IPS-15b (cell line): ENCODE measurements around the gene PCDHGA11.
"Not testable (repeated sequence)": the region's sequence is repeated elsewhere in the genome, so short reads cannot be mapped to it uniquely, and the experiment has no call there.

Experiments used
- H3K27me3 ChIP-seq: one replicate; pipeline ENCODE4 v1.6.1; 2013; ENCODE audit warnings: low read length; ENCODE audit not compliant: control insufficient read depth, insufficient read depth
- H3K36me3 ChIP-seq: one replicate; pipeline ENCODE4 v1.6.1; 2013; ENCODE audit warnings: low read length; ENCODE audit not compliant: control insufficient read depth, insufficient read depth
- H3K4me1 ChIP-seq: one replicate; pipeline ENCODE4 v1.6.1; 2013; ENCODE audit warnings: mild to moderate bottlenecking, low read length; ENCODE audit not compliant: control insufficient read depth, insufficient read depth
- H3K4me3 ChIP-seq: one replicate; pipeline ENCODE4 v1.5.1; 2013; ENCODE audit warnings: low read depth, low read length
- H3K9ac ChIP-seq: one replicate; pipeline ENCODE4 v1.6.1; 2013; ENCODE audit warnings: low read depth, mild to moderate bottlenecking, low read length
- H3K9me3 ChIP-seq: one replicate; pipeline ENCODE4 v1.6.1; 2013; ENCODE audit warnings: mild to moderate bottlenecking, low read length; ENCODE audit not compliant: control insufficient read depth, insufficient read depth

The PCDHGA11 gene

DNA sequence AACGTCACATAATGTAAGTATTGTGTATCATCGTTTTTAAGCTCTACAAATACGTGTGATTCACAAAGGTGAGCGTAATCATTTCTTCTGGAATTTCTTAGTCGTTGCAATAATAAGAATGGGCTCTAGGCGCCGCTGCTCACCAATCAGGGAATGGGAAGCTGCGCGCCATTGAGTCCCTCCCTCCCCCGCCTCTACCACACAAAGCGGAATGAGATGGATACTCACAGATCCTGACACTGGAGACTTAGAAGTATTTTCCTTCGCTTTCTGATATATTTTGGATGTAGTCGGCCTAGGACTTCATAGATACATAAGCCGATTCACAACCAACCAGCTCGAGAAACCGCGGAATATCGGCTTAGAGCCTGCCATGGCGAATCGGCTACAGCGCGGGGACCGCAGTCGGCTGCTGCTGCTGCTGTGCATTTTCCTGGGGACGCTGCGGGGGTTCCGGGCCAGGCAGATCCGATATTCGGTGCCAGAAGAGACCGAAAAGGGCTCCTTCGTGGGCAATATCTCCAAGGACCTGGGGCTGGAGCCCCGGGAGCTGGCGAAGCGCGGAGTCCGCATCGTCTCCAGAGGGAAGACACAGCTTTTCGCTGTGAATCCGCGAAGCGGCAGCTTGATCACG lies at the start of gene PCDHGA11:
Gene PCDHGA11, plus strand, starts transcription at position 197 of the 634 bp plus-strand sequence. Its CDS starts 177 bp downstream, at position 374.
- Histone ChIP-seq H3K4me3 (peak within 1 kb of the TSS; percentile 52), H3K9ac (no peak within 1 kb of the TSS), H3K4me1 (no peaks in the 10 kb centered on the region), H3K27me3 (peaks cover 17% of the 10 kb centered on the region), H3K9me3 (peaks cover 5% of the 10 kb centered on the region), H3K36me3 (no peaks in the 10 kb centered on the region)

DNA sequence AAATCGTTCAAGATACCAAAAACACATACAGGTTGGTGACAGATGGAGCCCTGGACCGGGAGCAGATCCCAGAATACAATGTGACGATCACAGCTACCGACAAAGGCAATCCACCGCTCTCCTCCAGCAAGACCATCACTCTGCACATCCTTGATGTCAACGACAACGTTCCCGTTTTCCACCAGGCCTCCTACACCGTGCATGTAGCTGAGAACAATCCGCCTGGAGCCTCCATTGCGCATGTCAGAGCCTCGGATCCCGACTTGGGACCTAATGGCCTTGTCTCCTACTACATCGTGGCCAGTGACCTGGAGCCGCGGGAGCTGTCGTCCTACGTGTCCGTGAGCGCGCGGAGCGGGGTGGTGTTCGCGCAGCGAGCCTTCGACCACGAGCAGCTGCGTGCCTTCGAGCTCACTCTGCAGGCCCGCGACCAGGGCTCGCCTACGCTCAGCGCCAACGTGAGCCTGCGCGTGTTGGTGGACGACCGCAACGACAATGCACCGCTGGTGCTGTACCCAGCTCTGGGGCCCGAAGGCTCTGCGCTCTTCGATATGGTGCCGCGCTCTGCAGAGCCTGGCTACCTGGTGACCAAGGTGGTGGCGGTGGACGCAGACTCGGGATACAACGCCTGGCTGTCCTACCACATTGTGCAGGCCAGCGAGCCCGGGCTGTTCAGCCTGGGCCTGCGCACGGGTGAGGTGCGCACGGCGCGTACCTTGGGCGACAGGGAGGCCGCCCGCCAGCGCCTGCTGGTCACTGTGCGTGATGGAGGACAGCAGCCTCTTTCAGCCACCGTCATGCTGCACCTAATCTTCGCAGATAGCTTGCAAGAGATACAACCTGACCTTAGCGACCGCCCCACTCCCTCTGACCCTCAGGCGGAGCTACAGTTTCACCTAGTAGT lies 49.0 kb upstream of the PCDHGA11 start:
- H3K4me1 ChIP-seq, result no peaks in the 10 kb centered on the region
- H3K36me3 ChIP-seq, result peaks cover 3% of the 10 kb centered on the region
- no peaks in the 10 kb centered on the region for H3K27me3 ChIP-seq
- H3K4me3 ChIP-seq, result no peak overlapping the region
- H3K9ac ChIP-seq, result no peak overlapping the region
- no peaks in the 10 kb centered on the region for H3K9me3 ChIP-seq

DNA sequence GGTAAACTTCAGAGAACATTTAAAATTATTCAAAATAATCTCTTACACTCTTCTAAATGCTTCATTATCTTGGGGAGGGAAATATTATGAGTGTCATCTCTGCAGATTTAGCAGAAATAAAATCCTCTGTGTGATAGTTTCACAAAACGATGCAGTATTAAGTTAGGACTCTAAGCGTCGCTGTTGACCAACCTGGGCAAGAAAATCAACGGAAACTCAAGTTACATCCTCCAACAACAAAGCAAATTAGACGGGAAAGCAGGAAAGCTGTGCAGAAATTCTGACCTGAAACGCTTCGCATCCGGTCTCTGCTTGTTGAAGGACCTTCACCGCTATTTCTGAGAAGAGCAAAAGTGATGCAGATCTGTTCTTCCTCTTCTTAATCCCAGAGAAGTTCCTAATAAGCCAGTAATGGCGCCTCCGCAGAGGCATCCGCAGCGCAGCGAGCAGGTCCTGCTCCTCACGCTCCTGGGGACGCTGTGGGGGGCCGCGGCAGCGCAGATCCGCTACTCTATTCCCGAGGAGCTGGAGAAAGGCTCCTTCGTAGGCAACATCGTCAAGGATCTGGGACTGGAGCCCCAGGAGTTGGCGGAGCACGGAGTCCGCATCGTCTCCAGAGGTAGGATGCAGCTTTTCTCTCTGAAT lies 47.1 kb upstream of the PCDHGA11 start, which contains the start of gene PCDHGA6:
Gene PCDHGA6, plus strand, starts transcription at position 219 of the 645 bp plus-strand sequence. Its CDS starts 193 bp downstream, at position 412.
- Histone ChIP-seq H3K9ac (no peak within 1 kb of the TSS), H3K4me3 (no peak within 1 kb of the TSS), H3K27me3 (no peaks in the 10 kb centered on the region), H3K4me1 (no peaks in the 10 kb centered on the region), H3K36me3 (peaks cover 3% of the 10 kb centered on the region), H3K9me3 (no peaks in the 10 kb centered on the region)

DNA sequence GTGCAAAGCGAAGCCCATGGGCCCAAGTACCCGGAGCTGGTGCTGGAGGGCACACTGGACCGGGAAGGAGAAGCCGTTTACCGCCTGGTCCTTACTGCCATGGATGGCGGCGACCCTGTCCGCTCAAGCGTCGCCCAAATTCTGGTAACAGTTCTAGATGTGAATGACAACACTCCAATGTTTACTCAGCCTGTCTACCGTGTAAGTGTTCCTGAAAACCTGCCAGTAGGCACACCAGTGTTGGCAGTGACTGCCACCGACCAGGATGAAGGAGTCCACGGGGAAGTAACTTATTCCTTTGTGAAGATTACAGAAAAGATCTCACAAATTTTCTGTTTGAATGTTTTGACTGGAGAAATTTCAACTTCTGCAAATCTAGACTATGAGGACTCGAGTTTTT lies 46.2 kb upstream of the PCDHGA11 start:
- no peak overlapping the region for H3K9ac ChIP-seq
- H3K9me3 ChIP-seq, result no peaks in the 10 kb centered on the region
- H3K36me3 ChIP-seq, result peaks cover 3% of the 10 kb centered on the region
- no peaks in the 10 kb centered on the region for H3K4me1 ChIP-seq
- no peak overlapping the region for H3K4me3 ChIP-seq
- H3K27me3 ChIP-seq, result no peaks in the 10 kb centered on the region

DNA sequence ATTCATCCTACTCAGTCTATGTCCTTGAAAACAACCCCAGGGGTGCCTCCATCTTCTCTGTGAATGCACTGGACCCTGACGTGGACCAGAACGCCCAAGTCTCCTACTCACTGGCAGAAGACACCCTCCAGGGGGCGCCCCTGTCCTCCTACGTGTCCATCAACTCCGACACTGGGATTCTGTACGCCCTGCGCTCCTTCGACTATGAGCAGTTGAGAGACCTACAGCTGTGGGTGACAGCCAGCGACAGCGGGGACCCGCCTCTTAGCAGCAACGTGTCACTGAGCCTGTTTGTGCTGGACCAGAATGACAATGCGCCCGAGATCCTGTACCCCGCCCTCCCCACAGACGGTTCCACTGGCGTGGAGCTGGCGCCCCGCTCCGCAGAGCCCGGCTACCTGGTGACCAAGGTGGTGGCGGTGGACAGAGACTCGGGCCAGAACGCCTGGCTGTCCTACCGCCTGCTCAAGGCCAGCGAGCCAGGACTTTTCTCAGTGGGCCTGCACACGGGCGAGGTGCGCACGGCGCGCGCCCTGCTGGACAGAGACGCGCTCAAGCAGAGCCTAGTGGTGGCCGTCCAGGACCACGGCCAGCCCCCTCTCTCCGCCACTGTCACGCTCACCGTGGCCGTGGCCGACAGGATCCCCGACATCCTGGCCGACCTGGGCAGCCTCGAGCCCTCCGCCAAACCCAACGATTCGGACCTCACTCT lies 45.3 kb upstream of the PCDHGA11 start:
- not testable (repeated sequence) for H3K9ac ChIP-seq, H3K4me3 ChIP-seq, H3K4me1 ChIP-seq, H3K36me3 ChIP-seq, H3K27me3 ChIP-seq, H3K9me3 ChIP-seq

DNA sequence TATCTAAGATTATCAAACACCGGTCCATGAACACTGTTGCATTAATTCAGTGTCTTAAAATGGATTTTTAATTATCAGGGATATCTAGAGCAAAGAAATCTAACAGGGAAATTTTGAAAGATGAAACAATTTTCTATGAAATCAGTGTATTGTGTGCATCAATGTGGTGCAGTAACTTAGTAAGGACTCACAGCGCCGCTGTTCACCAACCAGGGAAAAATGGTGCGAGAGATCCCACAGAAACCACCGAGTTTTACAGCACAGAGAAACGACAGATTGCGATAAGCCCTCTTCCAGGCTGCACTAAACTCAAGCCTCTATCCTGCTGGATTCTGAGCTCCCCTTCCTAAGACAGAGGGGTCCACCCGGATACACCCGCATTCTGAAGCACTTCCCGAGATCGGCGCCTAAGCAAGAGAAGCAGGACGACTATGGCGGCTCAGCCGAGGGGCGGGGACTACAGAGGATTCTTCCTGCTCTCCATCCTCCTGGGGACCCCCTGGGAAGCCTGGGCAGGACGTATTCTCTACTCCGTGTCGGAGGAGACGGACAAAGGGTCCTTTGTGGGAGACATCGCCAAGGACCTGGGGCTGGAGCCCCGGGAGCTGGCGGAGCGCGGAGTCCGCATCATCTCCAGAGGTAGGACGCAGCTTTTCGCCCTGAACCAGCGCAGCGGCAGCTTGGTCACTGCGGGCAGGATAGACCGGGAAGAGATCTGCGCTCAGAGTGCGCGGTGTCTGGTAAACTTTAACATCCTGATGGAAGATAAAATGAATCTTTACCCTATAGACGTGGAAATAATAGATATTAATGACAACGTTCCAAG lies 38.2 kb upstream of the PCDHGA11 start, which contains the start of gene PCDHGA7:
Gene PCDHGA7, plus strand, starts transcription at position 274 of the 826 bp plus-strand sequence. Its CDS starts 158 bp downstream, at position 432.
- peaks cover 2% of the 10 kb centered on the region for H3K36me3 ChIP-seq

DNA sequence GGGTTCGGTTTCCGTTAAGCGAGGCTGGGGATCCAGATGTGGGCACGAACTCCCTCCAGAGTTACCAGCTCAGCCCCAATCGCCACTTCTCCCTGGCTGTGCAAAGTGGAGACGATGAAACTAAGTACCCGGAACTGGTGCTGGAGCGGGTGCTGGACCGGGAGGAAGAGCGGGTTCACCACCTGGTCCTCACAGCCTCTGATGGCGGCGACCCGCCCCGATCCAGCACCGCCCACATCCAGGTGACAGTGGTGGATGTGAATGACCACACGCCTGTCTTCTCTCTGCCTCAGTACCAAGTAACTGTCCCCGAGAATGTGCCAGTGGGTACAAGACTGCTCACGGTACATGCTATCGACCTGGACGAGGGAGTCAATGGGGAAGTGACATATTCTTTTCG lies 37.5 kb upstream of the PCDHGA11 start:
- H3K4me1 ChIP-seq, result no peaks in the 10 kb centered on the region
- H3K9ac ChIP-seq, result no peak overlapping the region
- H3K4me3 ChIP-seq, result peak overlapping the region; percentile 75
- peaks cover 2% of the 10 kb centered on the region for H3K36me3 ChIP-seq
- peaks cover 10% of the 10 kb centered on the region for H3K27me3 ChIP-seq
- H3K9me3 ChIP-seq, result peaks cover under 1% of the 10 kb centered on the region

More for the DNA sequence above, 38.2 kb upstream of the PCDHGA11 start, which contains the start of gene PCDHGA7:
- H3K4me1 ChIP-seq, result no peaks in the 10 kb centered on the region
- peak within 1 kb of the TSS; percentile 75 for H3K4me3 ChIP-seq
- H3K27me3 ChIP-seq, result peaks cover 7% of the 10 kb centered on the region
- H3K9me3 ChIP-seq, result no peaks in the 10 kb centered on the region
- peak within 1 kb of the TSS; percentile 65 for H3K9ac ChIP-seq

DNA sequence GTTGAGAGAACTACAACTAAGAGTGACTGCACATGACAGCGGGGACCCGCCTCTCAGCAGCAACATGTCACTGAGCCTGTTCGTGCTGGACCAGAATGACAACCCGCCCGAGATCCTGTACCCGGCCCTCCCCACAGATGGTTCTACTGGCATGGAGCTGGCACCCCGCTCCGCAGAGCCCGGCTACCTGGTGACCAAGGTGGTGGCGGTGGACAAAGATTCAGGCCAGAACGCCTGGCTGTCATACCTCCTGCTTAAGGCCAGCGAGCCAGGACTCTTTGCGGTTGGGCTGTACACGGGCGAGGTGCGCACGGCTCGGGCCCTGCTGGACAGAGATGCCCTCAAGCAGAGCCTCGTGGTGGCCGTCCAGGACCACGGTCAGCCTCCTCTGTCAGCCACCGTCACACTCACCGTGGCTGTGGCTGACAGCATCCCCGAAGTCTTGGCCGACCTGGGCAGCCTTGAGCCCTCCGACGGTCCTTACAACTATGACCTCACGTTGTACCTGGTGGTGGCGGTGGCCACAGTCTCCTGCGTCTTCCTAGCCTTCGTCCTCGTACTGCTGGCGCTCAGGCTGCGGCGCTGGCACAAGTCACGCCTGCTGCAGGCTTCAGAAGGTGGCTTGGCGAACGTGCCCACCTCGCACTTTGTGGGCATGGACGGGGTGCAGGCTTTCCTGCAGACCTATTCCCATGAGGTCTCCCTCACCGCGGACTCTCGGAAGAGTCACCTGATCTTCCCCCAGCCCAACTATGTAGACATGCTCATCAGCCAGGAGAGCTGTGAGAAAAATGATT lies 36.2 kb upstream of the PCDHGA11 start:
- no peak overlapping the region for H3K4me3 ChIP-seq

DNA sequence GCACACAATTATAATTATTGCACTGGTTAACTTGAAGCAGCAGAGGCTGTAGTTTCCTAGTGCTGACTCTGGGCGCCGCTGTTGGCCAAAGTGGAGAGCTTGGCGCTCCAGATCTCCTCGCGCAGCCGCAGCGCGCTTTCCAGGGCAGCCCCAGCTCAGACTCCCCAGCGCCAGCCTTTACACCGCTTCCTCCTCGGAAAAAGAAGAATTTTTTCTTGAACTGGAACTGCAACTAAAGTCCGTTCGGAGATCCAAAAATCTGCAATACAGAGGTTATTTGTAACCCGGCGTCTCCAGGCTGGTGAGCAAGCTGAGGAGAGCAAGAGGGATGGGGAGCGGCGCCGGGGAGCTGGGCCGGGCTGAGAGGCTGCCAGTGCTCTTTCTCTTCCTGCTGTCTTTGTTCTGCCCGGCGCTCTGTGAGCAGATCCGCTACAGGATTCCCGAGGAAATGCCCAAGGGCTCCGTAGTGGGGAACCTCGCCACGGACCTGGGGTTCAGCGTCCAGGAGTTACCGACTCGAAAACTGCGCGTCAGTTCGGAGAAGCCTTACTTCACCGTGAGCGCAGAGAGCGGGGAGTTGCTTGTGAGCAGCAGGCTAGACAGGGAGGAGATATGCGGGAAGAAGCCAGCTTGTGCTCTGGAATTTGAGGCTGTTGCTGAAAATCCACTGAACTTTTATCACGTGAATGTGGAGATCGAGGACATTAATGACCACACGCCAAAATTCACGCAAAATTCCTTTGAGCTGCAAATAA lies 33.1 kb upstream of the PCDHGA11 start, which contains the start of gene PCDHGB4:
Gene PCDHGB4, plus strand, starts transcription at position 142 of the 755 bp plus-strand sequence. Its CDS starts 187 bp downstream, at position 329.
- peaks cover 16% of the 10 kb centered on the region for H3K27me3 ChIP-seq
- peak within 1 kb of the TSS; percentile 65 for H3K4me3 ChIP-seq
- H3K9me3 ChIP-seq, result peaks cover 11% of the 10 kb centered on the region
- not testable (repeated sequence) for H3K4me1 ChIP-seq, H3K9ac ChIP-seq, H3K36me3 ChIP-seq

More for the DNA sequence above, 36.2 kb upstream of the PCDHGA11 start:
- Histone ChIP-seq H3K9ac (no peak overlapping the region), H3K27me3 (peaks cover 16% of the 10 kb centered on the region), H3K4me1 (no peaks in the 10 kb centered on the region), H3K9me3 (peaks cover 10% of the 10 kb centered on the region), H3K36me3 (peaks cover 2% of the 10 kb centered on the region)
